Measurements from ENCODE around the gene SYK.

- TF ChIP-seq CTCF (IDR thresholded peaks at IDR 0.05) = no peak
- TF ChIP-seq POLR2A (IDR thresholded peaks at IDR 0.05) = no peak
Measured at GRCh38 chr9:90945336-90945735, 143.7 kb downstream of the SYK start.

Measured in thyroid gland (tissue), 4 donors.